HEK293T (cell line): ENCODE results near the gene NPHP1.

ENCODE experiments used
- CTCF ChIA-PET: fragments of 350-600 bp; formaldehyde crosslinking; extraction: SDS; loops from one replicate; lab custom pipeline; 2021; ENCODE audit warnings: antibody characterized with exemption, inconsistent platforms; lab: Yijun Ruan, JAX
- POLR2A ChIA-PET: fragments of 350-600 bp; formaldehyde crosslinking; extraction: SDS; loops from one replicate; lab custom pipeline; 2020; ENCODE audit warnings: antibody characterized with exemption, inconsistent platforms; lab: Yijun Ruan, JAX
- DNase-seq: peaks from one replicate; pipeline ENCODE4 v3.0.0; 2012; ENCODE audit warnings: mixed read lengths; ENCODE audit errors: extremely low spot score
- ARNT ChIP-seq: fragments of 450-650 bp; IDR thresholded peaks from 2 replicates; pipeline ENCODE4 v1.6.1; 2017; ENCODE audit warnings: mild to moderate bottlenecking
- BHLHE40 ChIP-seq: fragments of 450-650 bp; IDR thresholded peaks from 2 replicates; pipeline ENCODE4 v1.6.1; 2016; ENCODE audit warnings: mild to moderate bottlenecking, moderate library complexity, borderline replicate concordance
- CTBP1 ChIP-seq: fragments of 450-650 bp; IDR thresholded peaks from 2 replicates; pipeline ENCODE4 v1.6.1; 2016; ENCODE audit warnings: borderline replicate concordance
- ELF4 ChIP-seq: fragments of 450-650 bp; IDR thresholded peaks from 2 replicates; pipeline ENCODE4 v1.6.1; 2017; ENCODE audit warnings: antibody characterized with exemption
- FOXA1 ChIP-seq: fragments of 450-650 bp; IDR thresholded peaks from 2 replicates; pipeline ENCODE4 v1.6.1; 2016; ENCODE audit warnings: mild to moderate bottlenecking
- FOXK2 ChIP-seq: fragments of 450-650 bp; IDR thresholded peaks from 2 replicates; pipeline ENCODE4 v1.6.1; 2016; ENCODE audit warnings: mild to moderate bottlenecking
- FOXM1 ChIP-seq: fragments of 450-650 bp; IDR thresholded peaks from 2 replicates; pipeline ENCODE4 v1.6.1; 2017; ENCODE audit warnings: mild to moderate bottlenecking, borderline replicate concordance
- HDGF ChIP-seq: fragments of 450-650 bp; IDR thresholded peaks from 2 replicates; pipeline ENCODE4 v1.6.1; 2017; ENCODE audit warnings: antibody characterized with exemption, borderline replicate concordance
- L3MBTL2 ChIP-seq: fragments of 450-650 bp; conservative IDR thresholded peaks from 2 replicates; pipeline ENCODE4 v1.6.1; 2016; ENCODE audit warnings: mild to moderate bottlenecking
- LEF1 ChIP-seq: fragments of 450-650 bp; IDR thresholded peaks from 2 replicates; pipeline ENCODE4 v1.6.1; 2017; ENCODE audit warnings: mild to moderate bottlenecking, borderline replicate concordance
- NFRKB ChIP-seq: fragments of 450-650 bp; IDR thresholded peaks from 2 replicates; pipeline ENCODE4 v1.6.1; 2016; ENCODE audit warnings: mild to moderate bottlenecking, moderate library complexity
- PKNOX1 ChIP-seq: fragments of 450-650 bp; IDR thresholded peaks from 2 replicates; pipeline ENCODE4 v1.6.1; 2016
- SP1 ChIP-seq: fragments of 450-650 bp; IDR thresholded peaks from 2 replicates; pipeline ENCODE4 v1.6.1; 2017
- SUZ12 ChIP-seq: fragments of 450-650 bp; IDR thresholded peaks from 2 replicates; pipeline ENCODE4 v1.6.1; 2016; ENCODE audit warnings: mild to moderate bottlenecking
- TARDBP ChIP-seq: fragments of 450-650 bp; IDR thresholded peaks from 2 replicates; pipeline ENCODE4 v1.6.1; 2016
- ZNF384 ChIP-seq: fragments of 450-650 bp; IDR thresholded peaks from 2 replicates; pipeline ENCODE4 v1.6.1; 2016

Gene NPHP1

DNA sequence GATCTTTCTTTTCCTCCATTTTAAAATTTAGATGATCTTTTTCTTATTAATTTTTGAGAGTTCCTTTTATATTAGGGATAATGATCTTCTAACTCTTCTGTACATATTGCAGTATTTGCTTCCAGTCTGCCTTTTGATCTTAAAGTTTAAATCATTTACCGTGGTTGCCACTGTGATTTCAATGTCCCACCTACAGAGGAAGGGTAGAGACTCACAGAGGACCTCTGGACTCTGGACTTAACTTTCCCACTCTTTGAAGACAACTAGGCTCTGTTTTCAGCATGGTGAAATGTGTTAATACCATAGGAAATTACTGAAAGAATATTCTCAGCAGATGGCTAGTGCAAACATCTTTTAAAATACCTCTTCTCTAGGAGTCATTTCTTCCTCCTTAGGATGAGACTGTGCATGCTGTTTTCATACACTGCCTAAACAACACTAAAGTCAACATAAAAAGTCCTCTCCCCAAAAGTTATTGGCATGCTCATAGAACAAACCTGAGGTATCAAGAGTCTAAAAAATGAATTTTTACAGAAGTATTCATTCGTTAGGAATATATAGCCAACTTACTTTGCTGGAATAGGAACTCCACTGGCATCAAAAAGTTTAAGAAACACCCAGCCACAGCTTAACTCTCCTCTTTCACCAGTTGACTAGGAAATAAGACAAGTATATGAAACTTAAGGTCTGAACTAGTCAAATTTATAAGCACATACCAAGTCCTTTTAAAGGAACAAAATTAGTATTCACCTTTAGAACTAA lies 58.4 kb downstream of the NPHP1 start:
- POLR2A ChIA-PET, result no interaction called here
- DNase-seq, result no peak
- CTCF ChIA-PET, result no interaction called here
- no peak for TF ChIP-seq NFRKB
- TF ChIP-seq ELF4, result no peak
- no peak for TF ChIP-seq HDGF
- TF ChIP-seq SUZ12, result no peak
- no peak for TF ChIP-seq TARDBP
- no peak for TF ChIP-seq CTBP1
- no peak for TF ChIP-seq BHLHE40

GRCh38 chr2:110143982-110144381 lies 60.8 kb downstream of the NPHP1 start:
- ChIA-PET POLR2A (no interaction called here), CTCF (interaction anchor here (1.0 kb wide), 1 partner anchor 13 kb away, joined by 3 read pairs; no protein-coding TSS in a partner anchor)

GRCh38 chr2:110140401-110140800 lies 64.4 kb downstream of the NPHP1 start:
- POLR2A ChIA-PET, result no interaction called here
- CTCF ChIA-PET, result no interaction called here
- TF ChIP-seq PKNOX1, result no peak
- TF ChIP-seq L3MBTL2, result no peak
- TF ChIP-seq CTBP1, result no peak
- no peak for TF ChIP-seq FOXA1
- no peak for TF ChIP-seq ELF4
- TF ChIP-seq SUZ12, result no peak
- TF ChIP-seq FOXK2, result no peak
- no peak for TF ChIP-seq ARNT
- TF ChIP-seq ZNF384, result no peak
- TF ChIP-seq LEF1, result no peak
- no peak for DNase-seq

More at GRCh38 chr2:110143982-110144381, 60.8 kb downstream of the NPHP1 start:
- no peak for DNase-seq
- no peak for TF ChIP-seq HDGF

DNA sequence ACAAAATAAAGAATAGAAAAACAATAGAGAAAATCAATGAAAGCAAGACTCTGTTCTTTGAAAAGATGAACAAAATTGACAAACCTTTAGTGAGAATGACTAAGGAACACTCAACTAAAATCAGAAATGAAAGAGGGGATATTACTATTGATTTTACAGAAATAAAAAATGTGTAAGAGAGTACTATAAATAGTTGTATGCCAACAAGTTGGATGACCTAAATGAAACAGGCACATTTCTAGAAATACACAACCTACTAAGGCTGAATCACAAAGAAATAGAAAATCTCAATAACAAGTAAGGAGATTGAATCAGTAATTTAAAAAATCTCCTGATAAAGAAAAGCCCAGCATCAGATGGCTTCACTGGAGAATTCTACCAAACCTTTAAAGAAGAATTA lies 70.8 kb downstream of the NPHP1 start:
- TF ChIP-seq NFRKB (no peak), TARDBP (no peak), SP1 (no peak), ELF4 (no peak), FOXM1 (no peak), ZNF384 (no peak), HDGF (no peak), BHLHE40 (no peak), FOXK2 (no peak), ARNT (no peak), LEF1 (no peak)
- DNase-seq, result no peak
- POLR2A ChIA-PET, result no interaction called here
- CTCF ChIA-PET, result no interaction called here

GRCh38 chr2:110131166-110131565 lies 73.6 kb downstream of the NPHP1 start:
- DNase-seq, result no peak
- POLR2A ChIA-PET, result no interaction called here
- no peak for TF ChIP-seq PKNOX1
- TF ChIP-seq TARDBP, result no peak
- no peak for TF ChIP-seq SP1
- no peak for TF ChIP-seq ARNT
- TF ChIP-seq CTBP1, result no peak
- TF ChIP-seq SUZ12, result no peak
- no peak for TF ChIP-seq L3MBTL2
- TF ChIP-seq BHLHE40, result no peak
- TF ChIP-seq FOXA1, result no peak
- TF ChIP-seq FOXK2, result no peak
- no peak for TF ChIP-seq FOXM1
- TF ChIP-seq ELF4, result no peak
- TF ChIP-seq NFRKB, result no peak
- CTCF ChIA-PET, result no interaction called here

- ChIA-PET CTCF (no interaction called here), POLR2A (no interaction called here)
- TF ChIP-seq TARDBP, result no peak
- TF ChIP-seq FOXA1, result no peak
- no peak for TF ChIP-seq LEF1
- DNase-seq, result no peak
These were observed 74.1 kb downstream of the NPHP1 start for GRCh38 chr2:110130757-110131156.

DNA sequence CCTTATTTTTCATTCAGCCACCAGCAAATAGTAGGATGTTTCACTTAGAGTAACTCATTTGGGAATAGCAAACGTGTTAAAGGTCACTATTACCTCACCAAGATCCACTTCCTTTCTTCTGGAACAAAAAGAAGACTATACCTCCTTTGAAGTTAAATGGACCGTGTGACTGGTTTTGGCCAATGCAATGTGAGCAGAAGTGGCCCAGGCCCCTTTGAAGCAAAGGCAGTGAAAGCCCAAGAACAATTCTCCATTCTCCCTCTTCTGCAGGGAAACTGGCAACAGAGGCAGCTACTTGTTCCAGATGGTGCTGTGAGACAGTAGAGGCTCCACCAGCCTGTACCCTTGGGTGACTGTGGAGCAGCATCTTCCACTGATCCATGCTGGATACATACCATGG lies 77.9 kb downstream of the NPHP1 start:
- POLR2A ChIA-PET, result no interaction called here
- no peak for TF ChIP-seq ARNT
- no peak for TF ChIP-seq FOXK2
- TF ChIP-seq ZNF384, result no peak
- TF ChIP-seq SUZ12, result no peak
- TF ChIP-seq ELF4, result no peak
- TF ChIP-seq L3MBTL2, result no peak
- TF ChIP-seq SP1, result no peak
- TF ChIP-seq HDGF, result no peak
- TF ChIP-seq NFRKB, result no peak
- no peak for TF ChIP-seq TARDBP
- TF ChIP-seq LEF1, result no peak
- TF ChIP-seq FOXA1, result no peak
- no peak for TF ChIP-seq FOXM1
- TF ChIP-seq BHLHE40, result no peak
- TF ChIP-seq PKNOX1, result no peak
- TF ChIP-seq CTBP1, result no peak
- DNase-seq, result no peak
- CTCF ChIA-PET, result no interaction called here
